ENCODE measurements around the gene TTLL9. TPM values are rescaled to one million over a fixed set of nuclear protein-coding genes. Genes with fewer than 3 reads are reported as not detected.

The TTLL9 gene
- total and polyA plus RNA-seq, 10 of the 15 experiments (the other 5 are each of a cell fraction or from before 2014, with no cell fraction given), result 0.03 to 0.77 (median 0.11) TPM; not detected in 2

GRCh38 chr20:31869942-31870725 lies at the start of gene TTLL9, which contains the start of gene DUSP15 (continued):
- TF ChIP-seq RCOR1 (conservative IDR thresholded peaks at IDR 0.05; ENCODE audit: low read depth, low read length), result no peak
- TF ChIP-seq, protein P1, sequence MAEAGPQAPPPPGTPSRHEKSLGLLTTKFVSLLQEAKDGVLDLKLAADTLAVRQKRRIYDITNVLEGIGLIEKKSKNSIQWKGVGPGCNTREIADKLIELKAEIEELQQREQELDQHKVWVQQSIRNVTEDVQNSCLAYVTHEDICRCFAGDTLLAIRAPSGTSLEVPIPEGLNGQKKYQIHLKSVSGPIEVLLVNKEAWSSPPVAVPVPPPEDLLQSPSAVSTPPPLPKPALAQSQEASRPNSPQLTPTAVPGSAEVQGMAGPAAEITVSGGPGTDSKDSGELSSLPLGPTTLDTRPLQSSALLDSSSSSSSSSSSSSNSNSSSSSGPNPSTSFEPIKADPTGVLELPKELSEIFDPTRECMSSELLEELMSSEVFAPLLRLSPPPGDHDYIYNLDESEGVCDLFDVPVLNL (IDR thresholded peaks at IDR 0.05; ENCODE audit: low read depth, low read length), result no peak
- TF ChIP-seq MAX (IDR thresholded peaks at IDR 0.05; ENCODE audit: low read depth, low read length), result no peak
- TF ChIP-seq BCL3 (IDR thresholded peaks at IDR 0.05; ENCODE audit: borderline replicate concordance, insufficient read depth, low read depth, low read length, poor library complexity, severe bottlenecking), result no peak
- TF ChIP-seq MYB (IDR thresholded peaks at IDR 0.05; ENCODE audit: borderline replicate concordance, low read depth, low read length), result no peak
- TF ChIP-seq NFIC (IDR thresholded peaks at IDR 0.05; ENCODE audit: low read depth, low read length), result no peak
- peak; percentile 57 for TF ChIP-seq SUZ12 (IDR thresholded peaks at IDR 0.05; ENCODE audit: unreplicated experiment)
- no peak for TF ChIP-seq ZNF207 (IDR thresholded peaks at IDR 0.05; ENCODE audit: borderline replicate concordance)
- TF ChIP-seq STAT1 (conservative IDR thresholded peaks at IDR 0.05), result no peak
- TF ChIP-seq ATF2 (IDR thresholded peaks at IDR 0.05; ENCODE audit: low read length), result no peak
- peak; percentile 82; the same call in 1 of the 2 replicates for TF ChIP-seq HDGF (IDR thresholded peaks at IDR 0.05)
- TF ChIP-seq, protein P2, sequence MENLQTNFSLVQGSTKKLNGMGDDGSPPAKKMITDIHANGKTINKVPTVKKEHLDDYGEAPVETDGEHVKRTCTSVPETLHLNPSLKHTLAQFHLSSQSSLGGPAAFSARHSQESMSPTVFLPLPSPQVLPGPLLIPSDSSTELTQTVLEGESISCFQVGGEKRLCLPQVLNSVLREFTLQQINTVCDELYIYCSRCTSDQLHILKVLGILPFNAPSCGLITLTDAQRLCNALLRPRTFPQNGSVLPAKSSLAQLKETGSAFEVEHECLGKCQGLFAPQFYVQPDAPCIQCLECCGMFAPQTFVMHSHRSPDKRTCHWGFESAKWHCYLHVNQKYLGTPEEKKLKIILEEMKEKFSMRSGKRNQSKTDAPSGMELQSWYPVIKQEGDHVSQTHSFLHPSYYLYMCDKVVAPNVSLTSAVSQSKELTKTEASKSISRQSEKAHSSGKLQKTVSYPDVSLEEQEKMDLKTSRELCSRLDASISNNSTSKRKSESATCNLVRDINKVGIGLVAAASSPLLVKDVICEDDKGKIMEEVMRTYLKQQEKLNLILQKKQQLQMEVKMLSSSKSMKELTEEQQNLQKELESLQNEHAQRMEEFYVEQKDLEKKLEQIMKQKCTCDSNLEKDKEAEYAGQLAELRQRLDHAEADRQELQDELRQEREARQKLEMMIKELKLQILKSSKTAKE (IDR thresholded peaks at IDR 0.05; ENCODE audit: low read depth, poor library complexity, severe bottlenecking), result no peak
- no peak for TF ChIP-seq IRF4 (IDR thresholded peaks at IDR 0.05; ENCODE audit: low read depth, low read length)
- no peak for TF ChIP-seq PRDM15 (CRISPR knock-in tag; IDR thresholded peaks at IDR 0.05)
- TF ChIP-seq MXI1 (IDR thresholded peaks at IDR 0.05; ENCODE audit: low read depth, low read length), result no peak; the same call in 1 of the 2 replicates
- TF ChIP-seq, protein P3, sequence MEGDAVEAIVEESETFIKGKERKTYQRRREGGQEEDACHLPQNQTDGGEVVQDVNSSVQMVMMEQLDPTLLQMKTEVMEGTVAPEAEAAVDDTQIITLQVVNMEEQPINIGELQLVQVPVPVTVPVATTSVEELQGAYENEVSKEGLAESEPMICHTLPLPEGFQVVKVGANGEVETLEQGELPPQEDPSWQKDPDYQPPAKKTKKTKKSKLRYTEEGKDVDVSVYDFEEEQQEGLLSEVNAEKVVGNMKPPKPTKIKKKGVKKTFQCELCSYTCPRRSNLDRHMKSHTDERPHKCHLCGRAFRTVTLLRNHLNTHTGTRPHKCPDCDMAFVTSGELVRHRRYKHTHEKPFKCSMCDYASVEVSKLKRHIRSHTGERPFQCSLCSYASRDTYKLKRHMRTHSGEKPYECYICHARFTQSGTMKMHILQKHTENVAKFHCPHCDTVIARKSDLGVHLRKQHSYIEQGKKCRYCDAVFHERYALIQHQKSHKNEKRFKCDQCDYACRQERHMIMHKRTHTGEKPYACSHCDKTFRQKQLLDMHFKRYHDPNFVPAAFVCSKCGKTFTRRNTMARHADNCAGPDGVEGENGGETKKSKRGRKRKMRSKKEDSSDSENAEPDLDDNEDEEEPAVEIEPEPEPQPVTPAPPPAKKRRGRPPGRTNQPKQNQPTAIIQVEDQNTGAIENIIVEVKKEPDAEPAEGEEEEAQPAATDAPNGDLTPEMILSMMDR (IDR thresholded peaks at IDR 0.05 in 2 of 3, conservative IDR thresholded peaks at IDR 0.05 in 1 of 3; ENCODE audit: control insufficient read depth in 2 of 3, extremely low read depth in 1 of 3, insufficient read depth in 1 of 3, low read depth in 3 of 3, low read length in 3 of 3), result no peak
